Measurements from ENCODE around the gene DAB2.
"Not testable (repeated sequence)": the region's sequence is repeated elsewhere in the genome, so short reads cannot be mapped to it uniquely, and the experiment has no call there.

Gene DAB2

DNA sequence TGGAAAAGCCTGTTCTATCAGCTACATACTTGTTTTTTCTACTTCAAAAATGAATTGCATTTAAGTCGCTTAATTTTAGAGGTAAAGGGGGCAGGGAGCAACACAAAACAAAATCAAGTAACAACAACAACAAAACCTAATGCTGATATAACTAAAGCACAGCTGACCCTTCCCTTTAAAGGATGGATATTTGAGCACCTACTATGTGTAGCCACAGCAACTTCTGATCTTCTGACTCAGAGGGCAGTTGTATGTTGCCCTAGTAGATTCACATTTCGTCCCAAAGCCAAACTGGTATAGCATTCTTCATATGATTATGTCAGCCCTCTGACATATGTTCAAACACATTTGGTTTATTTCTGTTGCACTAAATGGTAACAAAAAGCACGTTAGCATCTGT lies 6.8 kb downstream of the DAB2 start:
- DNase-seq, result no peak

DNA sequence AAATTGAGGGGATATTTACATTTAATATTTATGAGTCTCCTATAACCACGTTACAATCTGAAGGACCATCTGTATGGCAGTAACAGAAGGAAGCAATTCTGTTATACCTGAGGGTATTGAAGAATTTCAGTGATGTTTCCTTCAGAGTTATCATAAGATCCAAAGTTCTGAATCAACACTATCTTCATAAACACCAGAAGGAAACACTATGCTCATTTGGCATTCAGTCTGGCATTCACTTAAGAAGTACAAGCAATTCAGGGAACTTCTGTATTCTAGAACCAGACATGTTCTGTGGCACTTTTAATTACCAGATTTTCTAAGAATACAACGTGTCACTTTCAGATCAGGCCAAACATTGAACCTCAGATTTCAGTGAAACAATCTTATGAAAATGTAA lies 9.6 kb downstream of the DAB2 start:
- DNase-seq, result no peak

DNA sequence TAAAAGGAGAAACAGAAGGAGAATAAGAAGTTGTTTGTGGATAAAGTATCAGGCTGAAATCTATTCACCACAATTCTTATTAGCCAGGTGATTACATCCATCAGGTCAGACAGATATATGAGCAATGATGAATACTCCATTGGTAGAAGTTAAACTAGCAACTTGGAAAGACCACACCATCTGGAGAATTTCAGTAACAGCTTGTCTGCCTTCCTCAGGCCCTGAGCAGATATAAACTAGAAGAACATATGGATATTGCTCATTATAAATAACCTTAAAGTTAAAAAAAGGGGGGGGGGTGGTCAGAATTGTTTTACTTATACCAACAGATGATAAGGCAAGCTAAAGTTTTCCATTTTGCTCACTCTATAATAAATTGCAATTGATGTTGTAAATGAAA lies 10.4 kb downstream of the DAB2 start:
- DNase-seq, result no peak

DNA sequence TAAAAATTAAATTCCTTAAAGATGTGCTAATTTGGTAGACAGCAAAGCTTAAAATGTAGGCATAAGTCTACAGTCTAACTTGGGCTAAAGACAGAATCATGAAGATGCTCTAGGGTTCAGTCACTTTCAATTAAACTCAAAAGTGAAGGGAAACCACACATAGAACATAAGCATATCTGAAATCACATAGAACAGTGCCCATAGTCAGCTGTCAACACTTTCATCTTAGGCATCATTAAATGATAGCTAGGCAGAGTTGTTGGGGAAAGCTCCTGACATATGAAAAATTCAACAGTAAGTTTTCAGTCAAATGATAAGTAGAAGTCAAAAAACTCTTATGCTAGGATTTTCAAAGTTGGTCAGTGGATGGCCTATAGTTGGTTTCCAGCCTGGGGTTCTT lies 11.0 kb downstream of the DAB2 start:
- DNase-seq, result no peak

DNA sequence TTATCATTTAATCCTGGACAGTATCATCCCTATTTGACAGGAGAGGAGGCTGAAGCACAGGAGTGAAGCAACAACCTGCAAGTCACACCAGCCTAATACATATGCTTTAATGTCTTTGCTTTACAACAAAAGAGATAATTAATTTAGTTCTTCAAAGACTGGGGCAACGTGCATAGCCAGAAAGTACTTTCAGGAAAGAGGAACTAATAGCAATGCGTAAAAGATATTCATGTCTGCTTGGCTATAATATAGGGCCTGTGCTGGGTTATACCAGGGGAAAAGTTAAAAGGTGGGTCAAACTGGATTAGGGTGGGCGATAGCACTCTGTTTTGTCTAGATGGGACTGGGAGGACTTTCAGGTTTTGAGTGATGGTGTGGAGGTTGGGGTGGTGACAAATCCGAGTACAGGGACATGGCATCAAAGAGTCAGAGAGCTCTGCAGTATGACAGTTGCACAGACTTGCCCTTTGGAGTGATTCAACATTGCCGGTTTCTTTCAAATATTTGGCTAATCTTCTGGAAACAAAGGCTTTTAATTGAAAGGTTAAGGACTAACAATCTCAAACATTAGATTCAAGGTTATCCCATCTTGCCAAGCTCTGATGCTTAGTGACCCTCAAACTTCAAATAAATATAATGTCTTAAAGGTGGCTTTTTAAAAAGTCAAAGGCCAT lies 11.9 kb downstream of the DAB2 start:
- DNase-seq, result no peak

- no peak for DNase-seq
Measured at GRCh38 chr5:39411985-39412384, 12.8 kb downstream of the DAB2 start.

DNA sequence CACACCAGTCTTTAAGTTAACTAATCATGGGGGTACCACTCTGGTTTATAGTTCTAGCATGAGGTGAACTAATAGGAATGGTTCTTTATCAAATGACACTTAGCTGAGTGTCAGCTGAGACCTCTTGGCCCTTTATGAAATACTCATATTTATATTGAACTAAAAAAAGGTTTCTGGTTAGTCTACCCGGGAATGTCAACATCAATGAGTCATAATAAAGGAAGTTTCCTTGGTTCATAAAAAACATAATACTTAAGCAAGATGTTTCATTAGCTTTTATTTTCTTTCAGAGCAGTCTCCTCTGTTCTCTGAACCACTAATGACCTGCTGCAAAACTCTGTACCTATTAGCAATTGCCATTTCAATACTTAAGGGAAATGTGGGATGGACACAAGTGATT lies 13.7 kb downstream of the DAB2 start:
- no peak for DNase-seq

DNA sequence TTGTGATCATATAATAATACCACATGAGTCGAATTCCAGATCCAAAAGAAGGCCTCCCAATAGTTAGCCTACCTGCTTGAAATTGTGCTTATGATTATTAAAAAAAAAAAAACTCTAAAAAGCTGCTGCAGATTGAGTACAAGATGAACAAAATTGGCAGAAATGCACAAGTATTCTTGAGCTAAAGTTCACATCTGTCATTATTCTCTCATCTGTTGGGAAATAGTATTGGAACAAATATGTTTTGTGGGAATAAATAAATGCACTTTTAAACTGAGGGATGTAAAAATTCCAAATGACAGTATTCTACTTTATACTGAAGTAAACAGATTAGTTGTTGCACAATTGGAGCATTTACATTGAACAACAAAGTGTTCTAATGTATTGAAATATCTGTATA lies 15.7 kb downstream of the DAB2 start:
- DNase-seq, result no peak

DNA sequence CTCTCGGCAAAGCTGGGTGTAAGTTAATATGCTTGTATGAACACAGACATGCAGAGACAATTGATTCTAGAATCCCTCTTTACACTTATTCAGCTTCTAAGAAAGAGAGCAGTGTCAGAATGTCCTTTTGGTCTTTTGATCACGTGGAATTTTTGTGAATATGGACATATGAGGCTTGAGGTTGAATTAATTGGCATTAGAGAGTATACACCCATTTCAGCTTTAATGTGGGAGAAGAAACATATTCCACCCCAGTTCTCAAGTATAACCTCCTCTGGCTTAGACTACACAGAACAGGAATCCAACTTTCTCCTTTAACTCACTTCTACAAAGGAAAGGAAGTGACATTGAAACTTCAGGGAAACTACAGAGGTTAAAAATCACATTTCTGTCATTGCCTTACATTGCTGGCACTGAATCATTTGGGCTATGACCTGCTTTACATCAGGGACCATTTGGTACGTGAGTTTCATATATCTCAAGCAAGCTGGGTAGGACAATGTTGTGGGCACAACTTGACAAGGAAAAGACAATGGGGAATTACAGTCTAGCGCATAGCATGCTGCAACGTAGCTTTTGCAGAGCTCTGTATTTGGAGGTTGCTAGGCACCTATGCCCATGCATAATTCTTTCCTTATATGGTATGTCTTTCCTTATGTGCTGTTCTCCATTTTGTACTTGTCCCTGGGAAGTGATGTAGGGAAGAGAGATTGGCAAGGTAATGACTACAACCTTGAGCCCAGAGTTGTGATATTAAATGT lies 19.5 kb downstream of the DAB2 start:
- DNase-seq, result no peak

GRCh38 chr5:39403761-39404160 lies 21.0 kb downstream of the DAB2 start:
- not testable (repeated sequence) for DNase-seq

DNA sequence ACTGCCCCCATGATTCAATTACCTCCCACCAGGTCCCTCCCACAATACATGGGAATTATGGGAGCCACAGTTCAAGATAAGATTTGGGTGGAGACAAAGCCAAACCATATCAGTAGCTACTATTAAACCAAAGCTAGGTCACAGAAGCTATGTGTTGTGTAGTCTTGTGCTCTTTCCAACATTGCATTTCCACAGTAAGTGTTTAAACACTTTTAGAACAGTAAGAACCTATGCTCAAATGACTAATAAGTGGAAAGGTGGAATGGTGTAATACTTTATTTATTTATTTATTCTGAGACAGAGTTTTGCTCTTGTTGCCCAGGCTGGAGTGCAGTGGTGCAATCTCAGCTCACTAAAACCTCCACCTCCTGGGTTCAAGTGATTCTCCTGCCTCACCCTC lies 22.6 kb downstream of the DAB2 start:
- not testable (repeated sequence) for DNase-seq

DNA sequence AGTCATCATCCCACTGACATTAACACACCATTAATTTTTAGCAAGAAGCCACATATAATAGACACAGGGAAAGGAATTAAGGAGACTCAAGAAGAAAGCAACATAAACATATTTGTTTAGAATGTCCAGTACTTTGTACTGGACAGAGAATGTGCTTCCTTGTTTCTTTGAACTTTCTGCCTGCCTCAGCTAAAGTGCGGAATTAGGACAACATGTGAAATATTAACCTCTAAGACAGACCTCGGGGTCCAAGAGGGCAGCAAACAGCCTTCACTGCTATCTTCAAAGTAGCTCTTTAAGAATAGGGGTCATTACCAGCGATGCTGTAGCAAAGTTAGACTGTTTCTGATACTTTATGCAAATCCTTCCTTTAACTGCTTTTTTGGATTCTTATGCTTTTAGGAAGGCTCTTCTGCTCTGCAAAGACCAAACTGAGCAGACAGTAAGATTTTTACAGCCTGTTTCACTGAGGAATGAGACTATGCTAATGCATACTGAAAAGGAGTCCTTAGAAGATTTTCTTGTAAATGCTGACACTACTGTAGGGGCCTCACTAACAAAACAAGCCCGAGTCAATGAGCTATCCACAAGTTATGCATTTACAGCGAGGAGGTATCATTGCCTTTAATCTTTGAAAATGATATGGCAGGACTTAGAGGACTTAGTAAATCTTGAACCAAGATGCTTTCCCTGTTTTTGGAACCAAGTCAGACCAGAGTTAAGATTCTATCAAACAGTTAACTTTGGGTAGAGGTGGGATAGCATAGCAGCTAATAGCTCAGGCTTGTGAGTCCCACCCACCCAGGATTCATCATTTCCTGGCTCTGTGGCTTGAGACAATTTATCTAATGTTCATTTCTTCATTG lies 23.8 kb downstream of the DAB2 start:
- DNase-seq, result no peak

DNA sequence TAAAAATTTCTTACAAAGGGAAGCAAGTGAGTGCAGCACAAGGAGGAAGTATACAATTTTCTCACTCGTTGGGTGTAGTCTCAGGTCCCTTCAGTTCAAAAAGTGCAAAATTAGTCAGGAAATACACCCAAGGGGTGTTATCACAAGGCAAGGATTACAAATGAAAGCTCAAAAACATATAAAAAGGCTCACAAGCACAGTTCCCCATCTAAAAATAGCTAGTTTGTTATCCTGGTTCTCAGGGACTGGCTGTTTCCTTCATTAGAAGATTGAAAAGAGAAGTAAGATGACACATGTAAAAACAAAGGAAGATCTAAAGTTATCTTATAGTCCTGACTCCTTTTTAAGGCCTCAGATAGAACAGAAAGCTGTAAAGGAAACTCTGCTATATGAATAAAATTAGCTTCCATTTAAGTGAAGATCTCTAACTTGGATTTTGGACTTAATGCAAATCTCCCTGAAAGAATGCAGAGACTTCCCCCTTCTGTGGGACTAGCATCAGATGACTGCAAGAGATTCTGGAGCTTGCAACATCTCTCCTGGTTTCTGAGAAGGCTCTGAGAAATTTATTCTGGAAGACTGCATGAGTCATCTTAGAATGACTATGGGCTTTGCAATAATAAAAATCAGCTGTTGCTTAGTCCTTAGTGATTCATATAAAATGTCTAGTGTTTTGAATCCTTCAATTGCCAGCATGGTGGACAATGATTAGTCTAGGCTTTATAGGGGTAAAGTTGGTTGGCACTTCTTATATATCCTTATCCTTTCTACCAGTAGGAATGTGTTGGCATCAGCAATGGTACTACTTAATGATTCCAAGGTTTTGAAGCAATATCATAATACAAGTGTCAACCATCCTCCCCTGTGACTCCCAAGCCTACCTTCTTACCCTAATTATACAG lies 25.4 kb downstream of the DAB2 start:
- no peak for DNase-seq

- no peak for DNase-seq
Measured at GRCh38 chr5:39396843-39397242, 27.9 kb downstream of the DAB2 start.

DNA sequence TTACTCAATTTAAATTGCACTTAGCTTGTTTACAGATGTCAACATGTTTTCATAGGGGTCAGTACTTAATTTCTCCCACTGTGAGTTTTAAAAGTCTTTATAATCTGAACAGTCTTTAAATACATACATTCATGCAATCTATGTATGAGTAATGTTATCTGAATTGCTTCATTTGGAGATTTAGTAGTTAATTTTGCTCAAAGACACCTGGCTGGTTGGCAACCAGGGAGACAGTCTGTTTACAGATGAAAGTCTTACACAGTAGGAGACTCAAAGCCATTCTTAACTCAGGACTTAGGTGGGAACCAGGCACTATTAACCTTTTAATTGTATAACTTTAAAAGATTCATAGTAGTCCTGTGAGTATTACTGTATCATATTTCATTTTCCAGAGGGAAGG lies 29.3 kb downstream of the DAB2 start:
- no peak for DNase-seq

DNA sequence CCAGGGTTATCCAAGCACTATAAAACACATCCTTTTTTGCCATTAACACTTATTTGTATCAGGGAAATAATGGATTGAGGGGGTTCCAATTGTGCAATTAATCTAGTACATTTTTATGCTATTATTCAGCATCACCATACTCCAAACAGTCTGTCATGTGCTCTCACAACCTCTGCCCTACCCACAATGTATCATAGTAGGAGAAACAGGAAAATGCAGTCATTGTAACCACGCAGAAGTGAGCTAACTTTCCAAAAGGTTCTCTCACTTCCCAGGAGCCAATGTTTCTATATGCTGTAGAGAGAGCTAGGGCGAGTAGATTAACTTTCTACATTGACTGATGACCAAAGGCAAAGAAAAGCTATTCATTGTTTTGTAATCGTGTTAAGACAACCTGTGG lies 29.8 kb downstream of the DAB2 start:
- no peak for DNase-seq

- DNase-seq, result no peak
Measured at GRCh38 chr5:39390945-39391344, 33.8 kb downstream of the DAB2 start.

- no peak for DNase-seq
Measured at GRCh38 chr5:39387293-39387692, 37.5 kb downstream of the DAB2 start.

DNA sequence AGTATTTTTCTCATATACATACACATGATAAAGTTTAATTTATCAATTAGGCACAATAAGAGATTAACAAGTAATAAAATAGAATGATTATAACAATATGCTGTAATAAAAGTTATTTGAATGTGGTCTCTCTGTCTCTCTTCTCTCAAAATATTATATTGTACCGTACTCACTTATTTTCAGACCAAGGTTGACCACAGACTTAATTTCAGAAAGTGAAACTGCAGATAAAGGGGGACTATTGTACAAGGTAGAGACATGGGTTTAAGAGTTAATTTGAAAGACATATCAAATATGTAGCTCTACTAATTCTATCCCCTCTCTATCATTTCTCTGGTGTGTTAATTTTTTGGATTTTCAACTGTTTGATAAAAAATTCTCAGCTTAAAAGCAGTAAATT lies 40.5 kb downstream of the DAB2 start:
- no peak for DNase-seq

- DNase-seq, result no peak
Measured at GRCh38 chr5:39381376-39381775, 43.4 kb downstream of the DAB2 start.

- no peak for DNase-seq
Measured at GRCh38 chr5:39379693-39380092, 45.1 kb downstream of the DAB2 start.

DNA sequence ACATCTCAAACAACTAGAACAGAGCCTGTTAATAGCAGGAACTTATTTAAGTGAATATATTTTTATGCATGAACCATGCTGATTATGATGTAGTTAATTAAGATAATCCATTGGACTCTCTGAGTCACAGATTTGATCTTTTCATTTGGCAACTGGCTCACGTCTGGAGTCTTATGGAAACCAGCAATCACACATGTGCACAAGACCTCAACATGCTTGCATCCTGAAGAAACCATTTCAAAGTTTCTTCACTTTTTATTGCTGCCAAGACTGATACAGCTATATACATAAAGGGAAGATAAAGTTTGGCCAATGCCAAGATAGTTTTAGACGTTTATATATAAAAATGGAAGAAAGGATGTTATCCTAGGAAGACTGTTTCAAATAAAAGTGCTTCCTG lies 47.2 kb downstream of the DAB2 start:
- no peak for DNase-seq

- peak; percentile 12 to 31 for DNase-seq
Measured at GRCh38 chr5:39376293-39376714, 48.5 kb downstream of the DAB2 start.
